GM18498 (cell line): Measurements from ENCODE around the gene BTBD10.

Experiments used
- ATAC-seq: cut with Tn5 transposase; IDR thresholded peaks from one replicate; pipeline ENCODE4 v1.9.1; 2021; ENCODE audit warnings: mild to moderate bottlenecking, moderate library complexity; ENCODE audit not compliant: unreplicated experiment

Gene BTBD10

GRCh38 chr11:13376838-13377237 lies 86.2 kb downstream of the BTBD10 start:
- no peak for ATAC-seq

DNA sequence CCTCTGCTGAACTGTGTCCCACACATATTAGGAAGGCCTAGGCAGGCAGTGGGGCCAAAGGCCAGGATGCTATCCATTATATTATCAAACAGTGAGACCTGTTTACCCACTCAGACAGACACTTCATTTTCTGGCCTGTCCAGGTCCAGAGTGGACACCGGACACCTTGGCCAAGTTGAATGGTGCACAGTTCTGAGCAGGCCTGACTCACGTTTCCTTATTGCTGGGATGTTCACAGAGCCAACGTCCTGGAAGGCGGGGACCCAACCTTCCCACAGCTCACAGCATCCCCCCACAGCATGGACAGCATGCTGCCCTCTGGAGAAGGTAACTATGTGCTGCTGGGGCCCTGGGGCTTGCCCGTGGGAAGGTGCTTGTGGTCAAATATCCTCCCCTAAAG lies 86.6 kb downstream of the BTBD10 start:
- no peak for ATAC-seq

- no peak for ATAC-seq
Measured at GRCh38 chr11:13375798-13376197, 87.2 kb downstream of the BTBD10 start.

DNA sequence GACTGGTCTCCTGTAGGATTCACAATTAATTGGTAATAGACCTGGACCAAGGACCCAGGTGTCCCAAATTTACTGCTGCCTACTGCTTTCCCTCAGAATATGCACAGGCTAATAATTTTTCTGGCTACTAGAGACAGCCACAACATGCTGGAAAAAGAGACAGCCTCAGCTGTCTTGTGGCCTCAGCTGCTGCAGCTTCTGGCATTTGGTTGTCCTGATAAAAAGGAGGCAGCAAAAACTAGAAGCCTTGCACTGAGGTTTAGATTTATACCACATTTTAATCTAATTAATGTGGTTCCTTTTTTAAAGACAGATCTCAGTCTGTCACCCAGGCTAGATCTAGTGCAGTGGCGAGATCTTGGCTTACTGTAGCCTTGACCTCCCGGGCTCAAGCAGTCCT lies 89.8 kb downstream of the BTBD10 start:
- ATAC-seq = no peak

DNA sequence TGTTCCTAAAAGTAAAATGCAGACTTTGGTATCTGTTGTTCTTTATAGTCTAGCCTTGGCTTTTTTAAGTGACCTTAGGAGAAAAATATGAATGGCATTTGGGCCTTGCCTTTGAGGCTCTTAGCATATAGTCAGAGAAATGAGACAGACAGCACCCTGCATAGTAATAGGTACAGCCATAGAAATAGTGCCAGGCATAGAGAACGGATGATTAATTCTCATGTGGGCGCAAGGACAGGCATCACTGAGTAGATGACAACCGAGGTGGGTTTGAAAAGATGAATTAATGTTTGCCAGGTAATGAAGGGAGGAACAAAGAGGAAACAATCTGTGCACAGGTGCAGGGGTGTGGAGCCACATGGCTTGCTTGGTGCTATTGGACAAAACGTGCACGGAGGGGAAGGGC lies 95.0 kb downstream of the BTBD10 start:
- ATAC-seq = no peak

- ATAC-seq = no peak
Measured at GRCh38 chr11:13367115-13367514, 95.9 kb downstream of the BTBD10 start.

GRCh38 chr11:13366266-13367026 lies 96.6 kb downstream of the BTBD10 start:
- no peak for ATAC-seq

GRCh38 chr11:13364388-13364787 lies 98.6 kb downstream of the BTBD10 start:
- no peak for ATAC-seq

DNA sequence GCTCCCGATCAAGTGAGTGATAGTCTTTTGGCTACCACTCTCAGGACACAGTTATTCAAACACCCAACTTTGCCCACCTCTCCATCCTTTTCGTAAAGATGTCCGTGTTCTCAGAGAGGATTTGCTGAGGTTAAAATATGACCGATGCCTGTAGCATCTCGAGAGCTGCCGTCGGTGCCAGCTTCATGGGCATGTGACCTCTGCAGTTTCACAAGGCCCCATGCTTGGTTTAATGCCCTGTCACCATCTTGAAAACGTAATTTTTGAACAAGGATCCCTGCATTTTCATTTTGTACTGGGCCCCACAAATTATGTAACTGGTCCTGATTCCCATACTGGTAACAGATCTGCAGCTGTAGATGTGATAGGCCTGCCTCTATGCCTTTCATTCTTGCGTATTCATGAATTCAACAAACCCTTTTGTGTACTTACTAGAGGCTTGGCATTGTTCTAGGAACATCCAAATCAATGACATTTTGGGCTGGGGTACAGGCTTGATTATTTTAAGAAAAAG lies 100.4 kb downstream of the BTBD10 start:
- no peak for ATAC-seq

DNA sequence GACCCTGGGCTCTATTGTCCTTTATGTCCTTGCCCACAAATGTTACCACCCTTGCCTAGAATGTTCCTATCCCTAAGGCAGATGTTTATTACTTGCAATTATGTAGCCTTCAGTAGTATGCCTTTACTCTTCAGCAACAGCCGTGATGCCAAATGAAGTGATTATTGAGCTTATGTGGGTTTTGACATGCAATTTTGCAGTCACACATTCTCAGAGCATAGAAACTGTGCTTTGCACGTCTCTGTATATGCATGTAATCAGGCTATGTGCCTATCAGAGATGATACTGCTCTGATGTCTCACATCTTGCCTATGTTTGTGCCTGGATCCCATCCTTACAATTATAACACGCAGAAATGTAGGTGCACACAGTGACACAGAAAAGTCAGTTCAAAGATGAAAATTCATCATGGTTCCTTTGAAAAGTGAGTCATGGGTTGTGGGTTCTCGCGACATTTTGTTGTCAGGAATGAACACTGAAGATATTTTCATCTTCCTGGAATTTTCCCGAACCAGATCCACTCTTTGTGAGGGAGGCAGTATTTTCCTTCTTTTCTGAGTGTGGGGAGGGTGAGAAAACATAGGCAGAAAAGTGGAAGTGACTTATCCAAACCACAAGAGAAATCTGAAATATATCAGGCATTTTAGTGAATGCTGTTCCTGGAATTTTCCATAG lies 104.3 kb downstream of the BTBD10 start:
- no peak for ATAC-seq

DNA sequence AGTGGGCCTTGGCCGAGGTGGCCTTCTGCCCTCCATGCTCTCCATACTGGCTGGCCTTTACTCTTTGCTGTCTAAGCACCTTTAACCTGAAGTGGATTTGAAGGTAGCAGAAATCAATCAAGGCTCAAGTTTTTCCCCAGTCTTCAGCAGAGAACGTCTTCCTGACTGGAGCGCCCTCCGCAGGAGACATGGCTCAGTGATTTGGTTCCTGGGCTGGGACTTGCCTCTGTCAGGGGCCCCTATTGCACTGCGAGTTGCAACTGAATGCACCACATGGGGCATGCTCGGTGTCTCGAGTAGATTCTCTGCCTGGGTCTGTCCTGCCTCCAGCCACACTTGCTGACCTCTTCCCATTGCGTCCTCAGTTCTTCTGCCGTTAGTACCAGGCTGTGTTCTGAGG lies 105.8 kb downstream of the BTBD10 start:
- ATAC-seq = no peak

GRCh38 chr11:13355191-13355590 lies 107.8 kb downstream of the BTBD10 start:
- no peak for ATAC-seq

DNA sequence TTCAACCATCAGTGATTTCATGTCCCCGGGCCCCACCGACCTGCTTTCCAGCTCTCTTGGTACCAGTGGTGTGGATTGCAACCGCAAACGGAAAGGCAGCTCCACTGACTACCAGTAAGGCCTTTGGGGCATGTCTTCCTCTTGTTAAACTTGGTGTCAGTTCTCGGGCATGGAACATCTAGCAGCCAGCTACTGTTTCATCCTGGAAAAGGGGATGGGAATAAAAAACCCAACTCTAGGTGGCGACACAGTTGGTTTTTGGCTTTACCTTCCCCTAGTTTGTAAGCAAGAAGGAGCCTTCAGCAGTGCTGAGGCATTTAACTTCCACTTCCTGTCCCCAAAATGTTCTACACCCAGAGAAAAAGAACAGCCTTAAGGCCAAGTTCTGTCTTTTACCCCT lies 108.7 kb downstream of the BTBD10 start:
- ATAC-seq = no peak

- no peak for ATAC-seq
Measured at GRCh38 chr11:13352711-13353110, 110.3 kb downstream of the BTBD10 start.

DNA sequence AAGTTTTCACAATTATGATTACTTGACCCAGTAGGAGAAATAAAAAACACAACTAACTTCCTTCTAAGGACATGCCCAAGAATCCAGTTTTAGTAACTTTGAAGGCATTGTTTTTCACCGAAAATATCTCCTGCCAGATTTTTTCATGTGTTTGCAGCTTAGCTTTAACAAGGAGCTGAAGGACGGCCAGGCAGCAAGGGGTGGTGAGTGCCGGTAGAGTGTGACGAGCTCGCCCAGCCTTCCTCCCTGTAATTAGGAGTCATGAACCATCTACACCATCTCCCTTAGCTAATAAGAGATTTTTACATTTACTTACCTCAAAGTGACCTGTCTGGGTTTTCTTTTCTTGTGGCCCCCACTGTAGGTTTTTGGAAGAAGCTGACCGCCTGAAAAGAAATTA lies 113.4 kb downstream of the BTBD10 start:
- ATAC-seq = no peak

DNA sequence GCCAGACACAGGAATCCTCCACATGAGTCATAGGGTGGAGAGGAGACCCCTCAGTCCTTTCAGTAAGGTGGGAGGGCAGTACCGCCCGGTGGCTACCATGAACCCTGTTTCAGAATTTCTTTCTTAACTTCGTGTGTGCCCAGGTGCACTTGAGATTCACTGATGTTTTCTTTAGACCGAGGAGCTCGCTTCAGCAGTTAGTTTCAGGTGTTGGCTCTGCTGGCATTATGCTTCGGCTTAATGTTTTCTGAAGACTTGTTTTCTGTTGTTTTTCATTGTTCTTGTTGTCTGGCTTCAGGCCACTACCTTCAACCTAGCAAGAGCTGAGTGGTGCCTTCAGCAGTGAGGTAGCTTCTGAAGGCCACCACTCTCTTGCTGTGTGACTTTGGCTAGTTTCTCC lies 114.0 kb downstream of the BTBD10 start:
- ATAC-seq = no peak

GRCh38 chr11:13348305-13348704 lies 114.7 kb downstream of the BTBD10 start:
- ATAC-seq = no peak

GRCh38 chr11:13347901-13348300 lies 115.1 kb downstream of the BTBD10 start:
- no peak for ATAC-seq

GRCh38 chr11:13346470-13346869 lies 116.6 kb downstream of the BTBD10 start:
- ATAC-seq = no peak

GRCh38 chr11:13344818-13345217 lies 118.2 kb downstream of the BTBD10 start:
- ATAC-seq = no peak

- ATAC-seq = peak; percentile 44
Measured at GRCh38 chr11:13343931-13344717, 118.9 kb downstream of the BTBD10 start.

DNA sequence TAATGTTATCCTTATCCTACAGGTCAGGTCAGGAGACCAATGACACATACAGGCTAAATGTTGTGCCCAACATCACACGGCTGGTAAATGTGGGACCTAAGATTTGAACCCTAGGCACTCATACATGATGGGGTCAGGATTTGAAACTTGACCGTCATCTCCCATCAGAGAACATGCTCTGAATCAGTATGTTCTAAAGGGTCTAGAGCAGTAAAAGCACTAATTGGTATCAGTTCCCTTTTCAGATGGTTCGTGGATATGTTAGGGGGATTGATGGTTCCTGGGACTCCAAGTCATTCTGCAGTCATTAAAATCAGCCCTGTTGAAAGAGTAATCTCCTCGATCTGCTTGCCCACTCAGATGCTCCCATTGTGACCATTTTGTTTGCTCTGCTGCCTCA lies 120.0 kb downstream of the BTBD10 start:
- peak; percentile 51 for ATAC-seq
